Vagina (tissue), 2 donors: Measurements from ENCODE around the gene ZNF804B.

Experiments used
- CTCF ChIP-seq, 3 experiments: fragments of 450-650 bp in 2 of 3; fragments of 200-600 bp in 1 of 3; sonication (generic) in 1 of 3; IDR thresholded peaks; one replicate each; pipeline ENCODE4 v1.5.1; 2017 to 2019; ENCODE audit warnings: antibody characterized with exemption in 3 of 3, mild to moderate bottlenecking in 2 of 3, moderate library complexity in 2 of 3
- POLR2AphosphoS5 ChIP-seq, 2 donors: sonication (generic); formaldehyde crosslinking; IDR thresholded peaks; one replicate each; pipeline ENCODE4 v1.9.0; 2017; ENCODE audit warnings: antibody characterized with exemption in 2 of 2, mild to moderate bottlenecking in 2 of 2, low read depth in 1 of 2; ENCODE audit not compliant: insufficient read depth in 1 of 2

- TF ChIP-seq POLR2AphosphoS5 (IDR thresholded peaks at IDR 0.05; ENCODE audit: insufficient read depth in 1 of 2, low read depth in 1 of 2) (no peak), CTCF (IDR thresholded peaks at IDR 0.05) (no peak)
Observed at GRCh38 chr7:88761779-88762178, 2.3 kb downstream of the ZNF804B start.
